Activated T-cell treated with anti-CD3 and anti-CD28 coated beads, Interleukin-2, amount 50 U/mL, for 48 hours (primary cell): ENCODE measurements around the gene TYMP.
A peak's percentile ranks its signal among the peaks of the same experiment; 100 is the strongest.

ENCODE experiments used
- DNase-seq, 2 experiments: peaks; one replicate each; pipeline ENCODE4 v3.0.0-alpha.2; 2020

The TYMP gene

GRCh38 chr22:50562523-50563412, 33.0 kb upstream of the TYMP start, which contains the start of gene SYCE3:
SYCE3 (minus strand) TSS chr22:50562919; CDS start chr22:50556405, 6,514 bp downstream.
- peak; percentile 99 to 100 for DNase-seq

GRCh38 chr22:50561401-50562358, 31.9 kb upstream of the TYMP start:
- DNase-seq, result no peak

GRCh38 chr22:50560034-50560433, 30.2 kb upstream of the TYMP start:
- DNase-seq, result no peak

- DNase-seq, result no peak
Measured at GRCh38 chr22:50556703-50557102, 26.9 kb upstream of the TYMP start.

GRCh38 chr22:50553310-50553709, 23.5 kb upstream of the TYMP start:
- DNase-seq, result no peak

GRCh38 chr22:50551160-50551752, 21.4 kb upstream of the TYMP start:
- no peak for DNase-seq

- DNase-seq, result no peak
Measured at GRCh38 chr22:50550395-50550794, 20.6 kb upstream of the TYMP start.

GRCh38 chr22:50548921-50549790, 19.3 kb upstream of the TYMP start:
- no peak for DNase-seq

- DNase-seq, result peak; percentile 73 to 75
Measured at GRCh38 chr22:50548040-50548920, 18.5 kb upstream of the TYMP start.

- peak in 1 of 2 experiments; percentile 34 for DNase-seq
Measured at GRCh38 chr22:50547263-50547985, 17.6 kb upstream of the TYMP start.

GRCh38 chr22:50546326-50547262, 16.8 kb upstream of the TYMP start:
- no peak for DNase-seq

GRCh38 chr22:50545522-50546325, 15.9 kb upstream of the TYMP start, which contains the start of gene KLHDC7B:
KLHDC7B (plus strand) TSS chr22:50545899; CDS start chr22:50546244, 345 bp downstream.
- DNase-seq, result peak; percentile 56 to 62

GRCh38 chr22:50544746-50545253, 15.0 kb upstream of the TYMP start:
- DNase-seq, result peak; percentile 49

- peak; percentile 91 to 92 for DNase-seq
Measured at GRCh38 chr22:50544078-50544745, 14.4 kb upstream of the TYMP start.

- DNase-seq, result peak; percentile 51 to 65
Measured at GRCh38 chr22:50542416-50542927, 12.7 kb upstream of the TYMP start.

GRCh38 chr22:50541667-50542026, 11.8 kb upstream of the TYMP start:
- peak; percentile 57 to 63 for DNase-seq

GRCh38 chr22:50540381-50540780, 10.6 kb upstream of the TYMP start:
- DNase-seq, result no peak
